ENCODE results near the gene LRRN2.

Gene LRRN2

GRCh38 chr1:204684571-204685235 is 835 bp downstream of the LRRN2 start:
- Histone ChIP-seq H3K27me3 (peaks cover 75% of the 10 kb centered on the region), H3K4me1 (ENCODE audit: control insufficient read depth in 1 of 2, insufficient read depth in 1 of 2, low read depth in 1 of 2, low read length in 1 of 2) (no peaks in the 10 kb centered on the region), H3K4me3 (ENCODE audit: low read depth in 1 of 2, low read length in 1 of 2) (no peak overlapping the region), H3K27ac (no peak overlapping the region), H3K36me3 (no peaks in the 10 kb centered on the region), H3K9me3 (no peaks in the 10 kb centered on the region)
- TF ChIP-seq CTCF (IDR thresholded peaks at IDR 0.05) = no peak

- H3K4me3 ChIP-seq (ENCODE audit: low read depth in 1 of 2, low read length in 1 of 2) = no peak overlapping the region
- no peak for TF ChIP-seq CTCF (IDR thresholded peaks at IDR 0.05)
Observed at GRCh38 chr1:204684206-204684570, 1.4 kb downstream of the LRRN2 start.

GRCh38 chr1:204683284-204684205 is 2.0 kb downstream of the LRRN2 start:
- Histone ChIP-seq H3K4me1 (ENCODE audit: control insufficient read depth in 1 of 2, insufficient read depth in 1 of 2, low read depth in 1 of 2, low read length in 1 of 2) (no peaks in the 10 kb centered on the region), H3K36me3 (no peaks in the 10 kb centered on the region), H3K9me3 (no peaks in the 10 kb centered on the region), H3K27me3 (peaks cover 82% of the 10 kb centered on the region), H3K4me3 (ENCODE audit: low read depth in 1 of 2, low read length in 1 of 2) (no peak overlapping the region), H3K27ac (no peak overlapping the region)
- TF ChIP-seq CTCF (IDR thresholded peaks at IDR 0.05) = no peak

More at GRCh38 chr1:204684206-204684570, 1.4 kb downstream of the LRRN2 start:
- Histone ChIP-seq H3K27ac (no peak overlapping the region), H3K36me3 (no peaks in the 10 kb centered on the region), H3K27me3 (peaks cover 80% of the 10 kb centered on the region), H3K9me3 (no peaks in the 10 kb centered on the region), H3K4me1 (ENCODE audit: control insufficient read depth in 1 of 2, insufficient read depth in 1 of 2, low read depth in 1 of 2, low read length in 1 of 2) (no peaks in the 10 kb centered on the region)

GRCh38 chr1:204680461-204680860 is 5.1 kb downstream of the LRRN2 start:
- Histone ChIP-seq H3K4me1 (ENCODE audit: control insufficient read depth in 1 of 2, insufficient read depth in 1 of 2, low read depth in 1 of 2, low read length in 1 of 2) (no peaks in the 10 kb centered on the region), H3K27me3 (peaks cover 56% of the 10 kb centered on the region), H3K4me3 (ENCODE audit: low read depth in 1 of 2, low read length in 1 of 2) (no peak overlapping the region), H3K36me3 (no peaks in the 10 kb centered on the region), H3K9me3 (no peaks in the 10 kb centered on the region), H3K27ac (no peak overlapping the region)
- TF ChIP-seq CTCF (IDR thresholded peaks at IDR 0.05) = no peak

GRCh38 chr1:204680051-204680450 is 5.5 kb downstream of the LRRN2 start:
- H3K36me3 ChIP-seq = no peaks in the 10 kb centered on the region
- TF ChIP-seq CTCF (IDR thresholded peaks at IDR 0.05) = no peak
- H3K27me3 ChIP-seq = peaks cover 52% of the 10 kb centered on the region
- H3K9me3 ChIP-seq = no peaks in the 10 kb centered on the region
- no peak overlapping the region for H3K4me3 ChIP-seq (ENCODE audit: low read depth in 1 of 2, low read length in 1 of 2)
- H3K4me1 ChIP-seq (ENCODE audit: control insufficient read depth in 1 of 2, insufficient read depth in 1 of 2, low read depth in 1 of 2, low read length in 1 of 2) = no peaks in the 10 kb centered on the region
- H3K27ac ChIP-seq = no peak overlapping the region
